Thymus (tissue), 11 donors: ENCODE measurements around the gene CDA. TPM values are rescaled to one million over a fixed set of nuclear protein-coding genes. Genes with fewer than 3 reads are reported as not detected.

ENCODE experiments used
- DNase-seq, 9 donors: peaks; one replicate each; pipeline ENCODE4 v3.0.0-alpha.2; 2013; ENCODE audit warnings: low spot score in 9 of 9, low read depth in 6 of 9, missing footprints in 1 of 9
- H3K27ac ChIP-seq, 2 donors: one replicate each; pipeline ENCODE4 v1.5.1; 2013; ENCODE audit warnings: control low read depth in 1 of 2, low read depth in 1 of 2, low read length in 1 of 2, mild to moderate bottlenecking in 1 of 2, moderate library complexity in 1 of 2
- H3K27me3 ChIP-seq, 2 donors: one replicate each; pipeline ENCODE4 v1.5.1; 2013; ENCODE audit warnings: low read length in 1 of 2; ENCODE audit not compliant: control insufficient read depth in 2 of 2, insufficient read depth in 1 of 2
- H3K36me3 ChIP-seq, 2 donors: one replicate each; pipeline ENCODE4 v1.5.1; 2013; ENCODE audit warnings: low read length in 1 of 2, mild to moderate bottlenecking in 1 of 2, moderate library complexity in 1 of 2; ENCODE audit not compliant: control insufficient read depth in 2 of 2, insufficient read depth in 2 of 2
- H3K4me1 ChIP-seq, 2 donors: one replicate each; pipeline ENCODE4 v1.5.1; 2013; ENCODE audit warnings: low read length in 2 of 2; ENCODE audit not compliant: control insufficient read depth in 2 of 2, insufficient read depth in 2 of 2
- H3K4me3 ChIP-seq, 2 donors: one replicate each; pipeline ENCODE4 v1.5.1; 2013; ENCODE audit warnings: low read length in 2 of 2, control low read depth in 1 of 2, mild to moderate bottlenecking in 1 of 2
- H3K9me3 ChIP-seq, 2 donors: one replicate each; pipeline ENCODE4 v1.5.1; 2013; ENCODE audit warnings: low read length in 1 of 2, mild to moderate bottlenecking in 1 of 2; ENCODE audit not compliant: control insufficient read depth in 2 of 2, insufficient read depth in 1 of 2
- WGBS: extraction: QIAGEN DNeasy Blood & Tissue Kit; methylation state at CpG from one replicate; pipeline ENCODE4 v1.1.7; 2013; 5-methylcytosine and 5-hydroxymethylcytosine counted together
- polyA plus RNA-seq: library from polyadenylated mRNA; stranded (reverse); fragments of 200-250 nt; gene quantifications from one replicate; pipeline ENCODE4 v1.2.3, GENCODE V29; 2013
- total RNA-seq: library from RNA; stranded (reverse); fragments of 120-200 nt; gene quantifications from one replicate; pipeline ENCODE4 v1.2.4, GENCODE V29; 2013
- donor health status: healthy.

The CDA gene
- total and polyA plus RNA-seq, 2 donors: 0.33 to 2.8 TPM

- Histone ChIP-seq H3K4me1 (no peaks in the 10 kb centered on the region), H3K36me3 (peaks cover 57 to 64% of the 10 kb centered on the region in 2 donors), H3K9me3 (peaks cover 0 to 2% of the 10 kb centered on the region in 2 donors), H3K27me3 (no peaks in the 10 kb centered on the region), H3K27ac (no peak overlapping the region), H3K4me3 (no peak overlapping the region)
- 97% methylated on average over 15 of the region's 15 CpGs for WGBS
- no peak for DNase-seq
Observed at GRCh38 chr1:20648946-20649345, 60.0 kb downstream of the CDA start.

GRCh38 chr1:20652300-20652699, 63.4 kb downstream of the CDA start:
- H3K27ac ChIP-seq: no peak overlapping the region
- H3K4me3 ChIP-seq: no peak overlapping the region
- peaks cover 84% of the 10 kb centered on the region in 2 donors for H3K36me3 ChIP-seq
- no peak for DNase-seq
- no peaks in the 10 kb centered on the region for H3K27me3 ChIP-seq
- 99% methylated on average over 15 of the region's 15 CpGs for WGBS
- no peaks in the 10 kb centered on the region for H3K4me1 ChIP-seq
- peaks cover 0 to 2% of the 10 kb centered on the region in 2 donors for H3K9me3 ChIP-seq

GRCh38 chr1:20654104-20654690, 65.3 kb downstream of the CDA start:
- Histone ChIP-seq H3K36me3 (peaks cover 83 to 85% of the 10 kb centered on the region in 2 donors), H3K27ac (no peak overlapping the region), H3K4me3 (no peak overlapping the region), H3K9me3 (peaks cover 0 to 2% of the 10 kb centered on the region in 2 donors), H3K4me1 (no peaks in the 10 kb centered on the region), H3K27me3 (no peaks in the 10 kb centered on the region)
- DNase-seq: no peak
- WGBS: 91% methylated on average over 20 of the region's 20 CpGs

- Histone ChIP-seq H3K27ac (no peak overlapping the region), H3K4me3 (no peak overlapping the region), H3K4me1 (peaks cover 12 to 14% of the 10 kb centered on the region in 2 donors), H3K36me3 (peaks cover 62 to 69% of the 10 kb centered on the region in 2 donors), H3K27me3 (no peaks in the 10 kb centered on the region), H3K9me3 (peaks cover 0 to 2% of the 10 kb centered on the region in 2 donors)
- 96% methylated on average over 12 of the region's 12 CpGs for WGBS
- DNase-seq: no peak
Observed at GRCh38 chr1:20657024-20657423, 68.1 kb downstream of the CDA start.

GRCh38 chr1:20658166-20658915, 69.4 kb downstream of the CDA start:
- no peaks in the 10 kb centered on the region for H3K27me3 ChIP-seq
- H3K27ac ChIP-seq: no peak overlapping the region
- H3K36me3 ChIP-seq: peaks cover 49 to 56% of the 10 kb centered on the region in 2 donors

GRCh38 chr1:20660363-20660762, 71.5 kb downstream of the CDA start:
- Histone ChIP-seq H3K4me1 (peaks cover 14 to 21% of the 10 kb centered on the region in 2 donors), H3K27ac (no peak overlapping the region)
- 29% methylated on average over 3 of the region's 3 CpGs for WGBS

More at GRCh38 chr1:20658166-20658915, 69.4 kb downstream of the CDA start:
- 96% methylated on average over 16 of the region's 16 CpGs for WGBS
- DNase-seq: no peak
- Histone ChIP-seq H3K4me1 (peaks cover 14 to 21% of the 10 kb centered on the region in 2 donors), H3K9me3 (peaks cover 0 to 2% of the 10 kb centered on the region in 2 donors), H3K4me3 (no peak overlapping the region)

GRCh38 chr1:20660847-20661206, 71.9 kb downstream of the CDA start:
- WGBS: under 1% methylated on average over 20 of the region's 20 CpGs
- H3K4me1 ChIP-seq: peaks cover 14 to 21% of the 10 kb centered on the region in 2 donors
- H3K27ac ChIP-seq: peak overlapping the region; percentile 37 to 57
- peaks cover 25 to 31% of the 10 kb centered on the region in 2 donors for H3K36me3 ChIP-seq
- no peaks in the 10 kb centered on the region for H3K9me3 ChIP-seq
- H3K4me3 ChIP-seq: peak overlapping the region; percentile 51 to 92
- no peaks in the 10 kb centered on the region for H3K27me3 ChIP-seq
- DNase-seq: no peak

More at GRCh38 chr1:20660363-20660762, 71.5 kb downstream of the CDA start:
- no peak for DNase-seq
- Histone ChIP-seq H3K9me3 (no peaks in the 10 kb centered on the region), H3K4me3 (peak overlapping the region; percentile 51 to 92), H3K27me3 (no peaks in the 10 kb centered on the region), H3K36me3 (peaks cover 29 to 36% of the 10 kb centered on the region in 2 donors)

- peaks cover 14 to 21% of the 10 kb centered on the region in 2 donors for H3K4me1 ChIP-seq
- peak; percentile 84 to 97 (median 92) for DNase-seq
Observed at GRCh38 chr1:20661207-20662109, 72.6 kb downstream of the CDA start, which contains the start of gene DDOST. Gene DDOST (minus strand): TSS chr1:20661369. CDS start chr1:20661350, 19 bp downstream.

More at GRCh38 chr1:20661207-20662109, 72.6 kb downstream of the CDA start, which contains the start of gene DDOST:
- peaks cover 18 to 25% of the 10 kb centered on the region in 2 donors for H3K36me3 ChIP-seq
- H3K9me3 ChIP-seq: no peaks in the 10 kb centered on the region
- H3K27ac ChIP-seq: peak within 1 kb of the TSS; percentile 48 to 57
- 2% methylated on average over 58 of the region's 58 CpGs for WGBS
- H3K4me3 ChIP-seq: peak within 1 kb of the TSS; percentile 51 to 92
- H3K27me3 ChIP-seq: no peaks in the 10 kb centered on the region
